HG03159 (cell line): ENCODE measurements around the gene TNRC6B.

ENCODE experiments used
- ATAC-seq: cut with Tn5 transposase; IDR thresholded peaks from one replicate; pipeline ENCODE4 v1.9.1; 2021; ENCODE audit warnings: mild to moderate bottlenecking, moderate library complexity; ENCODE audit not compliant: unreplicated experiment

Gene TNRC6B

DNA sequence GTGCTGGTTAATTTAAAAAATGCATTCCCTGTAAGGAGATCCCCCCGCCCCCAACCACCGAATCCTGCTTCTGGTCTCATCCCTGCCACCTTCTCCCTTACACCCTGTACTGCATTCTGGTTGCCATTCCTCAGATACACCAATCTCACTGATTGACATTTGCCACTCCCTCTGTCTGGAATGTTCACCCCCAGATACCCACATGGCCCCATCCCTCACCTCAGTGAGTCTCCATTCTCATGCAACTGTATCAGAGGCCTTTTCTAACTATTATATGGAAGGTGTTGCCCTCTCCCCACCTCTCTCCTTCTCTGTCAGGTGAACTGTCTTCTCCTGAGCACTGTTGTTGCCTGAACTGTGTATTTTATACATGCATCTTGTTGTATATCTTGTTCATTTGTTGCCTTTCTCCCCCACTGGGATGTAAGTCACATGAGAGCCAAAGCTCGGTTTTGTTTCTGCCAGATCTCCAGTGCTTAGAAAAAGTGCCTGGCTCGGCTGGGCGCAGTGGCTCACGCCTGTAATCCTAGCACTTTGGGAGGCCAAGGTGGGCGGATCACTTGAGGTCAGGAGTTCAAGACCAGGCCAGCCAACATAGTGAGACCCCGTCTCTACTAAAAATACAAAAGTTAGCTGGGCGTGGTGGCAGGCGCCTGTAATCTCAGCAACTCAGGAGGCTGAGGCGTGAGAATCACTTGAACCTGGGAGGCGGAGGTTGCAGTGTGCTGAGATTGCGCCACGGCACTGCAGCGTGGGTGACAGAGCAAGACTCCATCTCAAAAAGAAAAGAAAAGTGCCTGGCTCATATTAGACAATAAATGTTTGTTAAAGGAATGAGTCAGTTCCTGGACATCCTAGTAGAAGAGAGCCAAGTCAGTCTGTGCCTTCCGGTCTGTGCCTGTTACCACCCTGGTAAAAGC is 61.0 kb downstream of the TNRC6B start:
- ATAC-seq, result no peak

DNA sequence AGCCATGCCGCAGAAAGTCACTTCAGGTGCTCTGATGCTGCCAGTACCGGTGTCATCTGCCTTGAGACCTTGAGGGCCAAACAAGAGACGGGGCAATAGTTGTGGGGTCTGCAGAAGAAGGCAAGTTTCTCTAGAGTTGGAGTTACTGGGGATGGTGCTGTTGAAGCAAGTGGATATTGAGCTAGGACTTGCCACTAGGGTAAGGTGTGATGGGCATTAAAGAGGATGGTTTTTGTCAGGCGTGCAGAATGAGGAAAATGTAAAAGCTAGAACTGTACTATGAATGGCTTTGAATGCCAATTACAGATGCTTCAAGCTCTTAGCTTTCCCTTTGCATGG is 61.6 kb downstream of the TNRC6B start:
- no peak for ATAC-seq

DNA sequence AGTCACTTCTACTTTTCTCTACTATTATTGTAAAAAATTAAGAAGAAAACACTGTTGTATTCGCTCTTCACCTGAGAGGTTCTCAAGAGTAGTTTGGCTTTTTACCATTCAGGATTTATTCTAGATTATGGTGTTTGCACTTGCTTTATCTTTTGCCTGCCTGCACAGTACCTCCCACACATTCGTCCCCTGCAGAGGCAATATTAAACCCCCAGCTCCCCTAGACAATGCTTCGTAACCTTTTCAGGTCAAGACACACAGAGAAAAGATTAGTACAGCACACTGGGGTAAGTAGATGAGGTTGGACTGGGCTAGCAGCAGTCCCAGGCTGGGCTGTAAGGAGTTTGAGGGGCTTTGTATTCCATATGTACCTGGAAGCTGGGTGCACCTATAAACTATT is 62.4 kb downstream of the TNRC6B start:
- ATAC-seq, result no peak

DNA sequence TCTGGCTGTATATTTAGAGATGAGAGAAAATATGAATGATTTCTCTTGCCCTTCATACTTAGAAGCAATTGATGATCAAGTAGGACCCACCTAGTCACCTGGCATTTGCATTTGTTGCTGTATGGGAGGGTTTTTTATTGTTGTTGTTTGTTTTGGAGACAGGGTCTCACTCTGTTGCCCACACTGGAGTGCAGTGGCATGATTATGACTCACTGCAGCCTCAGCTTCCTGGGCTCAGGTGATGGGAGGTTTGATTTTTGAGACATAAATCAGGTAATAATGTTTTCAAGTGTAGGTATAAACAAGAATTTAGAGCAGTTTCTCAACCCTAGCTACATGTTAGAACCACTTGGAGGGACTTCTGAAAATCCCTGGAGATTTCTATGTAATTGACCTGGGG is 63.0 kb downstream of the TNRC6B start:
- ATAC-seq, result no peak

DNA sequence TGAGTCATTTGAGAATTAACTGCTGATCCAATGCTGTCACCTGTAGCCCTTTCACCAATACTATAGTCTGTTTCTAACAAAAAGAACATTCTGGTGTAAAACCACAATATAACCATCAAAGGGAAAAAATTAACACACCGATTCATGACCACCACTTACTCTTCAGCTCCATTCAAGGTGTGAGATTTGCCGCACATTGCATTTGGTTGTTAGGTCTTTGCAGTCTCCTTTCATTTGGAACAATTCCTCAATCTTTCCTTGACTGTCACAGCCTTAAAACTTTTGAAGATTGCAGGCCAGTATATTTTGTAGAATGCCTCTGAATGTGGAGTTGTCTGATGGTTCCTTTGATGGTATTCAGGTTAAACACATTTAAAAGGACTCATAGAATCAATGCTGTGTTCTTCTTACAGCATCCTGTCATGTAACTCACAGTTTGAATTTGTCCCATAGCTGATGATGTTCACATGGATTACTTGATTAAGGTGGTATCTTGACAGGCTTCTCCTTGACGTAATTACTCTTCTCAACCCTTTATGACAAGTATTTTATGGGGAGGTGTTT is 63.6 kb downstream of the TNRC6B start:
- ATAC-seq, result no peak

DNA sequence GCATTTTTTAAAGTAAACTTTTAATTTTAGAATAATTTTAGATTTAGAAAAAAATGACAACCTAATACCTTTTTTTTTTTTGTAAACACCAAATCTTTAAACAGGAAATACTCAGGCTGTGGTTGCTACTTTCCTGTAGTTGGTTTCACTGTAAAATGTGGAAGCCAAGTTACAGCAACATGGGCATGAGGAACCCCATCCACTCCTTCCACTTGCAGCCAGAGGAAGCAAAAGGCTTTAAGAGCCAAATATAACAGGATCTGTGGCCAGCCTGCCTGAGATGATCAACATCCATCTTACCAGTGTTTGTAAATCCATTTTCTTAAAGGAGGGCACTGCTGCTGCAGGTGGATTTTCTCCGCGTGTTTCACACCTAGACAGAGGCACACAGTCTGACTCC is 66.2 kb downstream of the TNRC6B start:
- ATAC-seq, result no peak

DNA sequence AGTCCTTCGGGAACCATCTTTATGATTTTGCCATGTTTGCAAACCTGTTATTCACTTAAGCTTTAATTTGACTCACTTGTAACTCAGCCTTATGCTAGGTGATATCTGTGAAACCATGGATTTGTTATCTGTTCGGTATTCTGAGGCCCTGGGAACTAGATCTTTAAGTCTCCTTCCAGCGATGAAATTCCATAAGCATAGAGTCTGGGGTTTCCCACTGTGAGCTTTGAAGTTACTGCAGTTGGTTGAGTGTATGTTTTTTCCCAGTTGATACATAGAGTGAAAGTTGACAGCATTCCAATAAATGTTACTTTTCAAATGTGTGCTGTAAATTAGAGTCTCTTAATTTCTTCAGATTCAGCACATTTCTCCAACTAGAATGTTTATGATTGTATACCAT is 66.9 kb downstream of the TNRC6B start:
- ATAC-seq, result no peak

DNA sequence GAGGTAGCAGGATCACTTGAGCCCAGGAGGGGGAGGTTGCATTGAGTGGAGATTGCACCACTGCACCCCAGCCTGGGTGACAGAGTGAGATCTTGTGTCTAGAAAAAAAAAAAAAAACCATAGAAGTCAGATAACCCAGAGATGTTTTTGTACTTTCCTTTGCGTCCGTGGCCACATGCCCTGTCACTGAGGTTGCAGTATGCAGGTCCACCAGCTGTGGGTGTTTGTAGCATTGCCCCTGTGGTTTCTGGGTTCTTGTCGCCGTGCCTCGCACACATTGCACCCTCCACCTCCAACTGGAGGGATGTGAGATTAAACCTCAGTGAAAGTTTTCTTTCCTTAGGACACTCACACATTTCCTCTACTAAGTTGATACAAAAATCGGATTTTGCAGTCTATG is 70.3 kb downstream of the TNRC6B start:
- no peak for ATAC-seq

DNA sequence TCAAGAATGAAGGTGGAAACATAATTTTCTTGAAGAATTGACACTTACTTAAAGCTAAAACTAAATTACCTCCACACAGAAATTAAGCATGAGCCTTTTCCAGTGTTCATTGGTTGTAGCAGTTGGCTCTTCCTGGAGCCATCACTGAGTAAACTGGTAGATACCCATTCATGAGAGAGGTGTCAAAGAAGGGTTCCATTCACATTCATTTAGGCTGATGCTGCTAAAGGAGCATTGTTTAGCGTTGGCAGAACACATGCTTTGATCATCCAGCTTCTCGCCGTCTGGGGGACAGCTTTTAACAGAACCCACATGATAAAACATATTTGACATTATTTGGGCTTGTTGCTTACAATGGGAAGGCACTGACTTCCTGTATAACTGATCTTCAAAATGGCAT is 71.6 kb downstream of the TNRC6B start:
- ATAC-seq, result no peak

DNA sequence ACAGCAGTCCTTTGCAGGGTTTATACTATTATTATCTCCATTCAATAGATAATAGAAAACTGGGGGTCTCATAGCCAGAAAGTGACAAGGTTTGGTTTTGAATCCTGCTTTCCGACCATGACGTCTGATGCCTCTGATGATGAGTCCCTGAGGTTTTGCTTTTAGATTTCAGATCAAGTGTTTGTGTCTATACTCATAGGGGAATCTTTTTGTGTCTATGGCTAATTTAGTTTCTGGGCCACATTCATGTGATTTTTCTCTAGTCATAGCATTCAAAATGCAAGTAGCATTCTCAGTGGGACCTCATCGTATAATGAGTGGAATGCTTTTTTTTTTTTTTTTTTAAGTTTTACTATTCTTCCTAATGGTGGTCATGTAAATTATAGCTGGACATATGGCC is 72.9 kb downstream of the TNRC6B start:
- no peak for ATAC-seq

DNA sequence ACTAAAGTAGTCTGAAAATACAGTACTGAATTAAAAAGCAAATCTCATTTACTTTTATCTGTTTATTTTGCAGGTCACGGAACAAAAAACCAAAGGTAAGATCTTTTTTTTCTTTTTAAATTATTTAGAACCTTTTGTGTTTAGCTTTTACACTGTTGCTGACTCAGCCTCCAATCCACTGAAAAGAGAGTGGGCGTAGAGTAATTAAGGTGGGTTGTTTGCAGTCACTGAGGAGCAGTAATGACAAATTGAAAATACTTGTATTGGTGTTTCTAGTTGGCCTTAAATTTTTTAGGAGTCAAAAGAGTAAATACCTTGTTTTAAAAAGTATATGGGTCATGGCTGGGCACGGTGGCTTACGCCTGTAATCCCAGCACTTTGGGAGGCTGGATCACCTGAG is 73.4 kb downstream of the TNRC6B start:
- ATAC-seq, result no peak

DNA sequence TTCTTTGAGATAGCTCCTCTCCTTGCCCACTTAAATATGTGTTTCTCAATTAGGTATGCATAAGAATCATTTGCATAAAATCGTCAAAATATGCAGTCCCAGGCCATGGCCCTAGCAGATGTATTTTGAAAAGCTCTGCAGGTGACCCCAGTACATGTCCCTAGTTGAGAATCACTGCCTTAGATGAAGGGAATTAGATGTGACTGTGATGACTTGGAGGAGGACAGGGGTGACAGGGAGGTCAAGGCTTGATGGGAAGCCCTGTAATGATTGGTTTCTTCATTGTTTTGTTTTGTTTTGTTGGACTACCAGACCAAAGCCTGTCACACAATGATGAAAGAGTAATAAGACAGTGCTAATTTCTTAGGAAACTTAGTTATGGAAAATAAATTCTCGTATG is 74.4 kb downstream of the TNRC6B start:
- no peak for ATAC-seq

DNA sequence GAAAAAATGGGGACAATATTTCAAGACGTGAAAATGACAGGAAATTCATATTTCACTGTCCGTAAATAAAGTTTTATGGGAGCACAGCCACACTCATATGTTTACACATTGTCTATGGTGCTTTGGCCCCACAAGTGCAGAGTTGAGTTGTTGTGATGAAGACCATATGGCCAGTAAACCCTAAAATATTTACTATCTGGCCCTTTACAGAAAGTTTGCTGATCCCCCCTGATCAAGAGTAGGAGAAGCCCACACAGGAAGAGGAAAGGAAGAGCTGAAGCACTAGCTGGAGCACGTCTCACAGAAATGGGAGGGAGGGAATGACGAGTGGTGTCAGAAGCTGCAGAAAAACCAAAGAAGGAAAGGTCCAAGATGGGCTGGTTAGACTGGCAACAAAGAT is 78.8 kb downstream of the TNRC6B start:
- no peak for ATAC-seq

DNA sequence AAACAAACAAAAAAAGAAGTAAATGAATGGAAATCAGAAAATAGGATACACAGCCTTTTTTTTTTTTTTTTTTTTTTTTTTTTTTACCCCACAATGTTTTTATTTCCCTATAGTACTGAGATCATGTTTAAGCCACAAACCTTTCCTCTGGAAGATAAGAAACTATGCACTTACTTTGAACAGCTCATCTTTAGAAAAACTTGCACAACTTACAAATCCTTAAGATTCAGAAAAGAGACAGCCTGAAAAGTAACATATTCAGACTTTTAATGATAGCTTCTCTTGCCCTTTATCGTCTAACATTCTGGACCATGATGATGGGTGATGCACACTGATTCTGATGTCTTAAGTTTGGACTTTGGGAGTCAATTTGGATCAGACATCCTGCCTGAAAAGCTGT is 80.3 kb downstream of the TNRC6B start:
- ATAC-seq, result no peak

DNA sequence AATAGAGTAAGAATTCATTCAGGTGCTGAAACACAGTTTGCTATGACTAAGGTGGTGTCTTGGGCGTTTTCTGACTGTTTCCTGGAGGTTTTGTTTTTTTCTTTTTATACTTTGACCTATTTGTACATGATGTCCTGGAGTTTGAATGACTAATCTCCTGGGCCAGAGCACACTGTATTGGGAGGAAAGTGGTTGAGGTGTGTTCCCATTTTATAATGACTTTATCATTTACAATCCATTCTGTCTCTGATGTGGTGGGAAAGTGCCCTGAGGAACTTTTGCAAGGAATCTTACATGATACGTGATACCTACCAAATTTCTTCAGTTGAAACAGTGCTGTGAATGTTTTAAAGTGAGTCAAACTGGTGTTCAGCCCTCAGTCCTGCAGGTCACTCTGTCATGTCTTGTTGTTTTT is 80.8 kb downstream of the TNRC6B start:
- ATAC-seq, result no peak

DNA sequence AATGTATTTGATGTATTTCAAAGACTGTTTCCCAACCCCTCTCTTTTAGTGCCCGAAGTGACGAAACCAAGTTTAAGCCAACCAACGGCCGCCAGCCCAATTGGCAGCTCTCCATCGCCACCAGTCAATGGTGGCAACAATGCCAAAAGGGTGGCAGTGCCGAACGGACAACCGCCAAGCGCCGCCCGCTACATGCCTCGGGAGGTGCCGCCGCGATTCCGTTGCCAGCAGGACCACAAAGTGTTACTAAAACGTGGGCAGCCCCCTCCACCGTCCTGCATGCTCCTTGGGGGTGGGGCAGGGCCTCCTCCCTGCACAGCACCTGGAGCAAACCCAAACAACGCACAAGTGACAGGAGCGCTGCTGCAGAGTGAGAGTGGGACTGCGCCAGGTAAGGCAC is 84.1 kb downstream of the TNRC6B start:
- ATAC-seq, result no peak

DNA sequence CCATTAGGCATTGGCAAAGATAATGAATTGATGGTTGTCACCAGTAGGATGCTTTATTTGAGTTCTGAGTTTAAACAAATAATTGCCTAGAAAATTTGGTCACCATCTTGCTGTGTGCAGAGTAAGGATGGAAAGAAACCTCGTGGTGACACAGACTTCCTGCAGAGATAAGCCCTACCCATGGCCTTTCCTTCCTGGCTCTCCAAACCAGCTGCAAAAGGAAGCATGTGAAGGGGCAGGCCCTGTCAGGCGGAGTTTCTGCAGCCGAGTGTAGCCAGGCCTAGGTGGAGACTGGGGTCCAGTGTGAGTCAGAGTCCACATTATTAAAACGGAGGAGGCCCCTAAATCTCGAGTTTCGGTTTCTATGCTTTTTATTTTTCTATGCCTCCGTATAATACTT is 85.5 kb downstream of the TNRC6B start:
- ATAC-seq, result no peak

DNA sequence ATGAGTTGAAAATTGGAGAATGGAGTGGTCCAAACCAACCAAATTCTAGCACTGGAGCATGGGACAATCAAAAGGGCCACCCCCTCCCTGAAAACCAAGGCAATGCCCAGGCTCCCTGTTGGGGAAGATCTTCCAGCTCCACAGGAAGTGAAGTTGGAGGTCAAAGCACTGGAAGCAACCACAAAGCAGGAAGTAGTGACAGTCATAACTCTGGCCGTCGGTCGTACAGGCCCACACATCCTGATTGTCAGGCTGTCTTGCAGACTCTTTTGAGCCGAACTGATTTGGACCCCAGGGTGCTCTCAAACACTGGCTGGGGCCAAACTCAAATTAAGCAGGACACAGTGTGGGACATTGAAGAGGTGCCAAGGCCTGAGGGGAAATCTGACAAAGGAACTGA is 88.1 kb downstream of the TNRC6B start:
- no peak for ATAC-seq

DNA sequence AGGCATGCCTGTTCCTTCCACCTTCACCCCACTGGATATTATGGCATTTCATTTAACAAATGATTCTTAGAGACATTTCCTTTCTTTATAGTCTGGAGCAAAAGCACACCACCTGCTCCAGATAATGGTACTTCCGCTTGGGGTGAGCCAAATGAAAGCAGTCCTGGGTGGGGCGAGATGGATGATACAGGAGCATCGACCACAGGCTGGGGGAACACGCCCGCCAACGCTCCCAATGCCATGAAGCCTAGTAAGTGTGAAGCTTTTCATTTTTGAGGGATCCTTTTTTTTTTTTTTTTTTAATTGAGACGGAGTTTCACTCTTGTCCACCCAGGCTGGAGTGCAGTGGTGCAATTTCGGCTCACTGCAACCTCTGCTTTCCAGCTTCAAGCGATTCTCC is 92.3 kb downstream of the TNRC6B start:
- ATAC-seq, result no peak

DNA sequence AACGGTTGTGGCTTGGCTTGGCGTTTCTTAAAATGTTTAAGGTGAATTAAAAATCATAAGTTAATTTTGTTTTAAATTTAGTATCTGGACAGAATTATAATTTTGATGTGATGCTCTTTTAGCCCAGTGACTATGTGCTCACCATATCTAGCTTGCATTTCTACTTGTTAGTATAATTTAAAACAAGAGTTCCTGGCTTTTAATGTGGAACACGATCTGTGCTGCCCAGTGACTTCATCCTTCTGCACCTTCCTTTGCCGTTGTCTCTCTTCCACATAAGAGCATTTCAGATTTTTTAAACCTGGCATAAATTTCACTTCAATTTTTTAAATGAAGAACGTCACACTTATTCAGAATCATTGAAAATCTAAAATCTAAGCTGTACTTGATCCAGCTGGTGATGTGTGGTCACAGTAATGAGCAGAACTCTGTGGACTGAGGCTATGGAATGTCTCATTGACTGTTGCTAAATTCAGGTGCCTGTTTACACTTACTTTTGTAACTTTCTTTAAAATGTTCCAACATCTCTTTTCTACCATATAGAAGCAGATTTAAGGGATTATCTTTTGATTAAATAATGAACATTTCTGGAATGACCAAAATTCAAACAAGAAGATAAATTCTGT is 93.1 kb downstream of the TNRC6B start:
- ATAC-seq, result no peak

DNA sequence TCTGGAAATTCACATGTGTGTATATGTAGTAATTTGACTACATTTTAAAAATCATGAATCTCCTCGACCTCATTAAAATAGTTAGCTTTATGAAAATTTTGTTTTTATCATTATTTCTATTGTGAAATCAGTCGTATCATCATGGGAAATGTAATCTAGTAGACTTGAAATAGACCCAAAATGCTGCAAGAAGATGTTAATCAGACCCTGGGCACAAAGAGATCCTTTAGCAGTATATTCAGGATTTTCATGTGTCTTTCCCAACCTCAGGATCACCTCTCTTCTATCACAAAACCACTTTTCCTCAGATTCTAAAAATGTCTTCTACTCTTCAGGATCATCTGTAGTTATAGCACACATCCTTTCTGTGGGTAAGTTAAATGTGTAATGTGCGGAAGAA is 93.7 kb downstream of the TNRC6B start:
- no peak for ATAC-seq

DNA sequence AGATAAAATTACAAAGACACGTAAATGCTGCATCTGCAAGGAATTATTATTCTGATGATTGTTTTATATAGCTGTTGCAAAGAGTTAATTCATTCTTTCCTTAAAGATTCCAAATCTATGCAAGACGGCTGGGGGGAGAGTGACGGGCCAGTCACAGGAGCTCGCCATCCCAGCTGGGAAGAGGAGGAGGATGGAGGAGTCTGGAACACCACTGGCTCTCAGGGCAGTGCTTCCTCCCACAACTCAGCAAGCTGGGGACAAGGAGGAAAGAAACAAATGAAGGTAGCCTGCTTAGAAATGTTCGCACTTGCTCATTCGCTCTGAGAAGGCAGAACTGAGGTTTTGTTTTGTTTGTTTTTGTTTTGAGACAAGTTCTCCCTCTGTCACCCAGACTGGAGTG is 95.6 kb downstream of the TNRC6B start:
- no peak for ATAC-seq
